ENCODE data around the gene PAM. TPM values are rescaled to one million over a fixed set of nuclear protein-coding genes. Genes with fewer than 3 reads are reported as not detected.

Gene PAM
- total RNA-seq (10 to 100 TPM; 77.5 to 92.5 TPM), polyA plus RNA-seq (ENCODE audit: insufficient read depth, low read depth, low replicate concordance) (65.5 TPM)
- long read RNA-seq, donor 1, full-length matches to known transcripts: 6 of 15 reads
- long read RNA-seq, donor 1, partial matches to known transcripts: 9 of 15 reads
- long read RNA-seq, donor 1, other reads (novel, unspliced or antisense): 0 of 15 reads
- long read RNA-seq, donor 2, full-length matches to known transcripts: 2 of 24 reads
- long read RNA-seq, donor 2, partial matches to known transcripts: 22 of 24 reads
- long read RNA-seq, donor 2, other reads (novel, unspliced or antisense): 0 of 24 reads

- no peak for TF ChIP-seq POLR2A (IDR thresholded peaks at IDR 0.05)
- no peak for TF ChIP-seq CTCF (IDR thresholded peaks at IDR 0.05)
- peak; percentile 74 for DNase-seq
- Histone ChIP-seq H3K27ac (peak within 1 kb of the TSS; percentile 66 to 72), H3K27me3 (no peaks in the 10 kb centered on the region), H3K4me1 (peaks cover 11% of the 10 kb centered on the region), H3K36me3 (ENCODE audit: low read depth, missing control alignments) (no peaks in the 10 kb centered on the region), H3K9me3 (no peaks in the 10 kb centered on the region), H3K4me3 (peak within 1 kb of the TSS; percentile 71 to 84)
- 0% methylated on average over 29 of the region's 65 CpGs; no CpG with 5 or more reads in 1 of the 2 donors for WGBS, 2 donors
- intact Hi-C loops (cut with DNase I; ENCODE audit: low total_unique reads): no loop called here
These were observed at the start of gene PAM for GRCh38 chr5:102754767-102755431. Gene PAM, plus strand, starts transcription at chr5:102755305. Its CDS starts 110,891 bp downstream, at chr5:102866196.

GRCh38 chr5:102711525-102712385 is 43.4 kb upstream of the PAM start:
- intact Hi-C loops (cut with DNase I; ENCODE audit: low total_unique reads): no loop called here
- H3K27me3 ChIP-seq: no peaks in the 10 kb centered on the region
- no peaks in the 10 kb centered on the region for H3K4me1 ChIP-seq
- H3K4me3 ChIP-seq: no peak overlapping the region
- H3K9me3 ChIP-seq: no peaks in the 10 kb centered on the region
- 57 to 61% methylated on average over 8 of the region's 8 CpGs for WGBS, 2 donors
- no peak overlapping the region for H3K27ac ChIP-seq
- no peaks in the 10 kb centered on the region for H3K36me3 ChIP-seq (ENCODE audit: low read depth, missing control alignments)
- TF ChIP-seq CTCF (IDR thresholded peaks at IDR 0.05) (no peak), POLR2A (IDR thresholded peaks at IDR 0.05) (no peak)
- no peak for DNase-seq

GRCh38 chr5:102713278-102713677 is 41.8 kb upstream of the PAM start:
- TF ChIP-seq POLR2A (IDR thresholded peaks at IDR 0.05) (no peak), CTCF (IDR thresholded peaks at IDR 0.05) (no peak)
- no peak overlapping the region for H3K4me3 ChIP-seq
- DNase-seq: no peak
- no peaks in the 10 kb centered on the region for H3K36me3 ChIP-seq (ENCODE audit: low read depth, missing control alignments)
- no peaks in the 10 kb centered on the region for H3K27me3 ChIP-seq
- no peak overlapping the region for H3K27ac ChIP-seq
- no peaks in the 10 kb centered on the region for H3K4me1 ChIP-seq
- 73 to 80% methylated on average over 2 of the region's 2 CpGs for WGBS, 2 donors
- intact Hi-C loops (cut with DNase I; ENCODE audit: low total_unique reads): no loop called here
- H3K9me3 ChIP-seq: no peaks in the 10 kb centered on the region

- Histone ChIP-seq H3K9me3 (no peaks in the 10 kb centered on the region), H3K36me3 (ENCODE audit: low read depth, missing control alignments) (no peaks in the 10 kb centered on the region), H3K27ac (no peak overlapping the region), H3K4me3 (no peak overlapping the region), H3K27me3 (no peaks in the 10 kb centered on the region), H3K4me1 (no peaks in the 10 kb centered on the region)
- DNase-seq: no peak
- WGBS, 2 donors: 34 to 46% methylated on average over 6 of the region's 6 CpGs
- intact Hi-C loops (cut with DNase I; ENCODE audit: low total_unique reads): no loop called here
- TF ChIP-seq CTCF (IDR thresholded peaks at IDR 0.05): no peak
- no peak for TF ChIP-seq POLR2A (IDR thresholded peaks at IDR 0.05)
These were observed 41.3 kb upstream of the PAM start for GRCh38 chr5:102713682-102714231.

Data from testis (tissue), 5 donors.